Stimulated activated CD4-positive, alpha-beta T cell treated with anti-CD3 and anti-CD28 coated beads, Interleukin-2, amount 100 ng/mL, for 24 hours (primary cell): Measurements from ENCODE around the gene ADARB2.

Experiments used
- DNase-seq, 2 donors: peaks; one replicate each; pipeline ENCODE4 v3.0.0-alpha.2; 2020

Gene ADARB2

GRCh38 chr10:1560535-1561192, 176.7 kb downstream of the ADARB2 start:
- DNase-seq, result no peak

- DNase-seq, result no peak
Observed at GRCh38 chr10:1559761-1560160, 177.6 kb downstream of the ADARB2 start.

- no peak for DNase-seq
Observed at GRCh38 chr10:1559311-1559710, 178.0 kb downstream of the ADARB2 start.

- no peak for DNase-seq
Observed at GRCh38 chr10:1558906-1559305, 178.4 kb downstream of the ADARB2 start.

- DNase-seq, result no peak
Observed at GRCh38 chr10:1557081-1557480, 180.2 kb downstream of the ADARB2 start.

- DNase-seq, result no peak
Observed at GRCh38 chr10:1556496-1556895, 180.8 kb downstream of the ADARB2 start.

GRCh38 chr10:1553951-1554350, 183.4 kb downstream of the ADARB2 start:
- no peak for DNase-seq

- DNase-seq, result no peak
Observed at GRCh38 chr10:1552881-1553670, 184.2 kb downstream of the ADARB2 start.

GRCh38 chr10:1552406-1552805, 184.9 kb downstream of the ADARB2 start:
- no peak for DNase-seq

- no peak for DNase-seq
Observed at GRCh38 chr10:1551636-1552338, 185.5 kb downstream of the ADARB2 start.

GRCh38 chr10:1550616-1551015, 186.7 kb downstream of the ADARB2 start:
- no peak for DNase-seq

GRCh38 chr10:1550291-1550595, 187.1 kb downstream of the ADARB2 start:
- no peak for DNase-seq

- DNase-seq, result no peak
Observed at GRCh38 chr10:1549591-1550290, 187.6 kb downstream of the ADARB2 start.

- no peak for DNase-seq
Observed at GRCh38 chr10:1548596-1548995, 188.7 kb downstream of the ADARB2 start.

GRCh38 chr10:1548146-1548545, 189.2 kb downstream of the ADARB2 start:
- no peak for DNase-seq

GRCh38 chr10:1546431-1547110, 190.8 kb downstream of the ADARB2 start:
- no peak for DNase-seq

GRCh38 chr10:1545524-1545923, 191.8 kb downstream of the ADARB2 start:
- DNase-seq, result no peak

- DNase-seq, result no peak
Observed at GRCh38 chr10:1544929-1545328, 192.4 kb downstream of the ADARB2 start.

- DNase-seq, result no peak
Observed at GRCh38 chr10:1544209-1544673, 193.1 kb downstream of the ADARB2 start.

GRCh38 chr10:1543596-1543995, 193.7 kb downstream of the ADARB2 start:
- no peak for DNase-seq

GRCh38 chr10:1542941-1543340, 194.4 kb downstream of the ADARB2 start:
- DNase-seq, result no peak

GRCh38 chr10:1540144-1540543, 197.2 kb downstream of the ADARB2 start:
- DNase-seq, result no peak

GRCh38 chr10:1539216-1539615, 198.1 kb downstream of the ADARB2 start:
- DNase-seq, result no peak
